ENCODE measurements around the gene GMPPB.
"Not testable (repeated sequence)": the region's sequence is repeated elsewhere in the genome, so short reads cannot be mapped to it uniquely, and the experiment has no call there.

Gene GMPPB

DNA sequence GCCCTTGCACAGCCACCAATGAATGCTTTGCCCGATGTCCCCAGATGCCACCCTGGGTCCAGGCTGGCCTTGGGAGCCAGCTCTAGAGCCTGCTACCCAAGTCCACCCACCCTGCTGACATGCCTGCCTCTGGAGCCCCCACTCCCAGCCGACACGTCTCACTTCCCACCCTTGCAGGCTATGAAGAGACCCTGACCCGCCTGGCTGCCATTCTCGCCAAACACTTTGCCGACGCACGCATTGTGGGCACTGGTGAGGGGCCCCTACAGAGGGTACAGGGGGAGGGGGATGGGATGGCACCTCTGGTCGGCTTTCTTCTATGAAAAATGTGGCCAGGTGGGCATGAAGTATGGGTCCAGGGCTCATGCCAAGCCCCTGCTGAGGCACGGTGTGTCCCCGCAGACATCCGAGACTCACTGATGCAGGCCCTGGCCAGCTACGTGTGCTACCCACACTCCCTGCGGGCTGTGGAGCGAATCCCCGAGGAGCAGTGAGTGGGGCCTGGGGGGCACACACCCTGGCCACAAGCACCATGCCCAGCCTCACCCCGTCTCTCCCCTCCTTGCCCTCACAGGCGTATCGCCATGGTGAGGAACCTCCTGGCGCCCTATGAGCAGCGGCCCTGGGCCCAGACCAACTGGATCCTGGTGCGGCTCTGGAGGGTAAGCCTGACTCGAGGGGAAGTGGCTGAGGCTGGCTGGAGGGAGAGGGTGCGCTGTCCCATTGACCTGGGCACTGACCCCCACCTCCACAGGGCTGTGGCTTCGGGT is 10.2 kb downstream of the GMPPB start:
- DNase-seq (ENCODE audit: low read depth): no peak

DNA sequence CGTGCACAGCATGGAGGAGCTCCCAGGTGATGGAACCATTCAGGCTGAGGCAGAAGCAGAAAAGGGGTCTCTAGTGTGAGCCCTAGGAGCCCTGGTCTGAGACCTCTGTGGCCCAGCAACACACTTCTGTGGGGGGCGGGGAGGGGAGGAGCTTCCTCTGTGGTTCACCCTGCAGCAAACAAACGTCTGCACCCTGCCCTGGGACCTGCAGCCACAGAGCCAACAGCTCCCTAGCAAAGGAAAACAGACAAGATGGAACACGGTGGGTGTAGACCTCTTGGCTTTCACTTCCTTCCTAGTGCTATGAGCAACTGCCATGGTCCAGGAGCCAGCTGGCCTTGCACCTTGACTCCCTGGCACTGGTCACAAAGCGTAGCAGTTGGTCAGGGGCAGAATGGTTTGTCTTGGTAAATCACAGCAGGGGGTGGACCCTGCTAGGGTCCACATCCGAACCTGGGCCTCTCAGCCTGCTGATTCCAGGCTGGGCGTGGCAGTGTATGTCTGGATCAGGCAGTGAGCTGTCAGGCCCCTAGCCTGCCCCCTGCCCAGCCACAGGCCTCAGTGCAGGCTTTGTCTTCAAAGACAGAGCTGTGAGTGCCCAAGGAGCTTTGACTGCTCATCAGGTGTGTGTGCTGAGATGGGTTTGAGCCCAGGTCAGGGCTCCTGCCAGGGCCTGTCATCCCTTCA is 11.0 kb downstream of the GMPPB start:
- no peak for DNase-seq (ENCODE audit: low read depth)

DNA sequence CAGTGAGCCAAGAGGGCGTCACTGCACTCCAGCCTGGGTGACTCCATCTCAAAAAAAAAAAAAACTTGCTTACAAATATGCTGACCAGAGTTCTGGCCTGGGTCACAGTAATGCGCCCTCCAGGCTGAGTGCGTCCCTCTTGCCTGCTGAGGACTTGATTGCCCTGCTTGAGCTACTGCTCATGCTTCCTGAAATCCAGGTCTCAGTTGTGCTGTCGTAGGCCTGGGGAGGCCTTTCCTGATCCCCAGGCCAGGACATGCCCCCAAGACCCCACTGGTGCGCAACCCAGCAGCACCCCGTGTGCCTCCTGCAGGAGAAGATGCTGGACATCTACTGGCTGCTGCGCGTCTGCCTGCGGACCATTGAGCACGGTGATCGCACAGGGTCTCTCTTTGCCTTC is 11.6 kb downstream of the GMPPB start:
- no peak for DNase-seq (ENCODE audit: low read depth)

DNA sequence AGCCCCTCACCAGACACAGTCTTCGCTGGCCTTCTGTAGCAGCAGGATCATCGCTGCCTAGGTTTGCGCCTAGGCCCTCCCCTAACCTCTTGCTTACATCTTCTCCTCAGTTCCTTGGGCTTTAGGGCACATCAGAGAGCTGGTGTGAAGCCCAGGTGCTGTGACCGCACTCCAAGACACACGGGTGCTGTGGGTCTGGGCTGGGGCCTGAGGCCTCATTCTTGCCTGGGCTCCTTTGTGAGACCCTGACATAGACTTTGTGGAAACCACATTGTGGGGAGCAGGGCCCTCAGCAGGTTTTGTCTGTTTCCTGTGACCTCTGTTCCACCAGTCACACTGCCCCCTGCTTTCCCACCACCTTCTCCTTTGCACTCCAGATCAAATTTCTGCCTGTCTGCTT is 12.3 kb downstream of the GMPPB start:
- DNase-seq (ENCODE audit: low read depth): no peak

DNA sequence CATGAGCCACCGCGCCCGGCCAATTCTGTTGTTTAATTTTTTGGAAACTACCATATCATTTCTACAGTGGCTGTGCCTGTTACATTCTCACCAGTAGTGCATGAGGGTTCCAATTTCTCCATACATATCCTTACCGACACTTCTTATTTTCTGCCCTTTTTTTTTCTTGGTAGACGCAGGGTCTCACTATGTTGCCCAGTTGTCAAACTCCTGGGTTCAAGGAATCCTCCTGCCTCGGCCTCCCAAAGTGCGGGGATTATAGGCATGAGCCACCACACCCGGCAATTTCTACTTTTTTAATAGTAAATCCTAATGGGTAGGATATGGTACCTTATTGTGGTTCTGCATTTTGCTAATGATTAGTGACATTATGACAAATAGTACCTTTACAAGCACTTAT is 13.9 kb downstream of the GMPPB start:
- no peak for DNase-seq (ENCODE audit: low read depth)

DNA sequence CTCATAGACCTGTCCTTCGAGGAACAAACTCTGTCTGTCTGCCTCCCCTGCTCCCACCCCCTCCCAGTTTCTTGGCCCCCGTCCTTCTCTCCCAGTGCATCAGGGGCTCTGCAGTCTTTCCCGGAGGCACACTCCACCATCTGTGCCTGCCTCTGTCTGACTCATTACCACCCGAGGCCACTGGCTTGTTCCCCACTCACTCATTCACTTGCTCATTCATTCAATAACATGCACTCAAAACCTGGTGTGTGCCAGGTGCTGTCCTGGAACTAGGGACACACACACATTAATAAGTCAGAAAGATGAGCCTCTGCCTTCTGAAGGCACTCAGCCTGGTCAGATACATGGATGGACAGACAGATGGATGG is 16.7 kb downstream of the GMPPB start:
- DNase-seq (ENCODE audit: low read depth): no peak

DNA sequence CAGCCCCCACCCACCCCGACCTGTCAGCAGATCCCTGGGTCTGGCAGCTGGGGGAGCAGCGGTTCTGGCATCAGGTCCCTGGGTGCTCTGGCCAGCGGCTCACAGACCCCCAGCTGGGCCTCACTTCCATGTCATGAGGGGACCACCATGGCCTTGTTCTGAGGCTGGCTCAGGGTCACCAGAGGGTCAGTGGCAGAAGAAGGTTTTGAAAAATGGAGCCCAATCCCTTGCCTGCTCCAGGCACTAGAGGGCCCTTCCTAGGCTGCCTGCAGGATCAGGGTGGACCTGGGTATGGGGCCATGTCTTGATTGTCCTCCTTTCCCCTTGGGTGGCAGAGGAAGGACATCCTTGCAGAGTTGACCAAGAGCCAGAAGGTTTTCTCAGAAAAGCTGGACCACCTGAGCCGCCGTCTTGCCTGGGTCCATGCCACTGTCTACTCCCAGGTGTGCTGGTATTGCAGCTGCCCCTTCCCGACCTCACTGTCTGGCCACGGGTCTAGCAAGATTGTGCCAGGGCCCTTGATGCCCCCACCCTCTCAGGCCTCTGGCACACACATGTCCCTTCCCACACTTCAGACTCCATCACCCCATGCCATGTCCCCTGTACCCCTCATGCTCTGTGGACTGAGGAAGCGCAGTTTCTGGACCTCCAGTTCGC is 17.2 kb downstream of the GMPPB start:
- DNase-seq (ENCODE audit: low read depth): no peak

DNA sequence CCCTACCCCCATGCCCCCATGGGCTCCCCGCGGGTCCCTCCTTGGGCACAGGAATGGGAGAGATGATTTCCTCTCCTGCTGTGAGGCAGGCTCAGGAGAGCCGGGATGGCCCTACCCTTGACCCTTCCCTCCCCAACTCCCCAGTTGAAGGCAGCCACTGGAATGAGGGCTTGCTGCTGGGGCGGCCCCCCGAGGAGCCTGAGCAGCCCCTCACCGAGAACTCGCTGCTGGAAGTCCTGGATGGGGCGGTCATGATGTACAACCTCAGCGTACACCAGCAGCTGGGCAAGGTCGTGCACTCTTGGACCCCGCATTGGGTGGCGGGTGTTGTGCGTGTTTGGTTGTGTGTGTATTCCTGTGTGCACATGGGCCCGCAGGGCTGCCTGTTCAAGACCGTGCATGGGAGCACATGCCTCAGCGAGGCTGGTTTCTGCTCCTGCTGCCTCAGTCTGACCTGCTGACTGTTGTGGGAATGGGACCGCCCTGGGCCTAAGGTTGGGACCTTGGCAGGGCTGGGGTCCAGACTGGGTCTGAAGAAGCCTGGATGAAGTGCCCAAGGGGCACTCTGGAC is 18.3 kb downstream of the GMPPB start:
- DNase-seq (ENCODE audit: low read depth): no peak

DNA sequence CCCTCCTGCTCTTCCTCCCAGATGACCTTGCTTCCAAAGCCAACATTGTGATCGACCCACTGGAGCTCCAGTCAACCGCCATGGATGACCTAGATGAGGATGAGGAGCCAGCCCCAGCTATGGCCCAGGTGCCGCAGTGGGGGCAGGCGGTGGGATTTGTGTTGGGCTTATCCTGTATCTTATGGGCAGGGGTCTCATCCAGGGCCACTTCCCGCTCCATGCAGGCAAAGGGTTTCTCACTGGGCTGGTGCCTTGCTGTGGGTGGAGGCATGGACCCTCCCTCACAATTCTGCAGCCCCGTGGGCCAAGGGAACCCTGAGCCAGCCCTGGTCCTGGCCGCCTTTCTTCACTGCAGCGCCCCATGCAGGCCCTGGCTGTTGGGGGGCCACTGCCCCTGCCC is 19.1 kb downstream of the GMPPB start:
- DNase-seq (ENCODE audit: low read depth): no peak

DNA sequence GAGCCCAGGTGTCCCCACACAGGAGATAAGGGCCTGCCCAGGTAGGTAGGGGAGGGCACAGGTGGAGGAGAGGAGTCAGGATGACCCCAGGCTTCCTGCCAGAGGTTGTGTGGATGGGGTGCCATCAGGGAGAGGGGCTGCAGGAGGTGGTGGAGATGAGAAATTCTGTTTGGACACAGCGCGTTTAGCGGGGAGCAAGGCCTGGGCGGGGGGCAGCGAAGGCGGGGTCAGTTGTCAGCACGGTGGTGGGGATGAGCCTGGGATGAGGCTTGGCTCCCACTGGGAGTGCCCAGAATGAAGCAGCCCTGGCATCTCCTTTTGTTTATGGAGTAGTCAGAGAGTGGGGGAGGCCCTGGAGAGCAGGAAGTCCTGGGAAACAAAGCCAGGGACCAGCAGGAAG is 19.8 kb downstream of the GMPPB start:
- no peak for DNase-seq (ENCODE audit: low read depth)

DNA sequence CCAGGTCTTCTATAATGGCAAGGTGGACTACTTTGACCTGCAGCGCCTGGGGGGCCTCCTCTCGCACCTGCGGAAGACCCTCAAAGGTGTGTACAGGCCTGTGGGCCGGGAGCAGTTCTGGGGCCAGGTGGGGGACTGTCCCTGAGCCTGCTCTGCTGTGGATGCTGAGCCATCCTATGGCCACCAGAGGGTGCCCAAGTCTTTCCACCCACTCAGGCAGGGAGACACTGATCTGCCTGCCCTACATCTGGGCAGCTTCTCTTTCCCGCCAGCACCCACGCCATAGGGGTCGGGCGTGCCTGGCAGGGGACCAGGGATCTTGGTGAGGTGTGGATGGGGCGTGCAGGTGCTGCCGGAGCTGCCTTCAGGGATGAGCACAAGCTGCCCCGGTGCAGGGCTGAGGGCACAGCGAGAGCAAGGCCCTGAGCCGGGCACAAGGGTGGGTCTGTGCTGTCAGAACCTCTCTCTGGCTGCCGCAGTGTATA is 20.3 kb downstream of the GMPPB start:
- DNase-seq (ENCODE audit: low read depth): peak; percentile 47

DNA sequence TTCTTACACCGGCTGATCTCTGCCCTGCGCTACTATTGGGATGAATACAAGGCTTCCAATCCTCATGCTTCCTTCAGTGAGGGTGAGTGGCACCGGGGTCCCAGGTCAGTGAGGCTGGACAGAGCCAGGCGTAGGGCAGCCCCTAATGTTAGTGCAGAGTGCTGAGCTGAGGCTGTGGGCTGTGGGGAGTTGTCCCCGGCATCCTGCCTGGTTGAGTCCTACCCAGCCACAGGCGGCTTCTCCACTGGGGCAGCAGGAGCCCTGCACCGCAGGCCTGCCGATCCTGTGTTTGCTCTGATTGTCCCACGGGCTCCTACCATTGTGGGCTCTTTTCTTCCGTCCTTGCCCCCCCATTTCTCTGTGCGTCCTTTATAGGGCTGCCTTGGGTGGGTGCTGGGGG is 21.1 kb downstream of the GMPPB start:
- no peak for DNase-seq (ENCODE audit: low read depth)

DNA sequence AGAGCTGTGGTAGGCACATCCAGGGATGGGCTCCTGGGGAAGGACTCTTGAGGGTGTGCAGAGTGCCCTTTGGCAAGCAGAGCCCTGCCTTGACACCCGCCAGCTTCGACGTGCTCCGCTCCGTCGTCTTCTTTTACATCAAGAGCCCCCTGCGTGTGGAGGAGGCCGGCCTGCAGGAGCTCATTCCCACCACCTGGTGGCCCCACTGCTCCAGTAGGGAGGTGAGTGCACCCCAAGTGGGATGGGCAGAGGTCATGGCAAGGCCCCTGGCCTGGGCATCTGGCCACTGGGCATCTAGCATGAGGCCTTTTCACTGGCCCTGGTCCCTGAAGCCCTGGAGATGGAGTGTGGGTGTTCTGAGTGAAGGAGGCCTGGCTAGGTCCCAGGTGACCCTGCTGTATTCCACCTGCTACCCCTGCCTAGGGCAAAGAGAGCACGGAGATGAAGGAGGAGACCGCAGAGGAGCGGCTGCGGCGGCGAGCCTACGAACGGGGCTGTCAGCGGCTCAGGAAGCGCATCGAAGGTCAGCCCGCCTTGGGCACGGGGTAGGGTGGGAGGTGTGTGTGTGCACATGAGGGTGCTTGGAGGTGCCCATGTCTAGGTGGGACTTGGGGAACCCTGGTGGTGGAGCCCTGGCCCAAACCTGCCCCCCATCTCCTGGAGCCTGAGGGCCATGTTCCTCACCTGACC is 22.2 kb downstream of the GMPPB start:
- DNase-seq (ENCODE audit: low read depth): no peak

DNA sequence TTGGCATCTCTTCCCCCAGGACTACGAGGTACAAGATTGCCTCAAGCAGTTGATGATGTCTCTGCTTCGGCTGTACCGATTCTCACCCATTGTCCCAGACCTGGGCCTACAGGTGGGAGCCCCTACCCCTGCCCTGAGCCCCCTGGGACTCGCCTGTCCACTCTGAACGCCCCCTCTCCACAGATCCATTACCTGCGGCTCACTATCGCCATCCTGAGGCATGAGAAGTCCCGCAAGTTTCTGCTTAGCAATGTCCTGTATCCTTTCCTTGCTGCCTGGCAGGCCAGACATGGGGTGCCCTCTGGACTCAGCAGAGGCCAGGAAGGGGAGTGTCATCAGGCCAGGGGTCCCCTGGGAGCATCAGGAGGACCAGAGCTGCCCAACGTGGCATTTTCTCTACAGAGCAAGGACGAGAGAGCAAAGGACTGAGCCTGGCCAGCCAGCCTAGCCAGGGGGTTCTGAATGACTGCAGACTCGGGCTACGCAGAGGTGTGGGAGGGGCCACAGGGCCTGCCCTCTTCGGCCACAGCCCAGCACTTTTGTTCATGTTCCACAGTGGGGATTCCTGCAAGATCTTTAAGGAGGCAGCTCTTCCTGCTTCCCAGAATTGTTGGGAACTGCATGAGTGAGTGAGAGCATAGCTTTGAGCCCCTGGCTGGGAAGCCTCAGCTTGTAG is 23.2 kb downstream of the GMPPB start:
- no peak for DNase-seq (ENCODE audit: low read depth)

DNA sequence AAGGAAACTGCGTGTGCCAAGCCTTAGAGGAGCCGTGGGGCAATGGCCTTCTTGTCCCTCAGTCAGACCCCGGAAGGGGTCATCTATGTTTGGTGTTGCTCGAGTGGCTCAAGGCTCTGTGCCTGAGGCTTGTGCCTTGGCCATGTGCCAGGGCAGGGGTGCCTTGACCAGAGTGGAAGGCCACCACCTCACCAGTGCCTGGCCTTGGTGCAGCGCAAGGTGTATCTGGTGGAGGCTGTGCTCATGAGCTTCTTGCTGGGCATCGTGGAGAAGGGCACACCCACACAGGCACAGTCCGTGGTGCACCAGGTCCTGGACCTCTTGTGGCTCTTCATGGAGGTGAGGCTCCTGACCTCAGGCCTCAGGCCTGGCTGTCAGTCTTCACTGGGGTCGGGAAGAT is 23.7 kb downstream of the GMPPB start:
- no peak for DNase-seq (ENCODE audit: low read depth)

DNA sequence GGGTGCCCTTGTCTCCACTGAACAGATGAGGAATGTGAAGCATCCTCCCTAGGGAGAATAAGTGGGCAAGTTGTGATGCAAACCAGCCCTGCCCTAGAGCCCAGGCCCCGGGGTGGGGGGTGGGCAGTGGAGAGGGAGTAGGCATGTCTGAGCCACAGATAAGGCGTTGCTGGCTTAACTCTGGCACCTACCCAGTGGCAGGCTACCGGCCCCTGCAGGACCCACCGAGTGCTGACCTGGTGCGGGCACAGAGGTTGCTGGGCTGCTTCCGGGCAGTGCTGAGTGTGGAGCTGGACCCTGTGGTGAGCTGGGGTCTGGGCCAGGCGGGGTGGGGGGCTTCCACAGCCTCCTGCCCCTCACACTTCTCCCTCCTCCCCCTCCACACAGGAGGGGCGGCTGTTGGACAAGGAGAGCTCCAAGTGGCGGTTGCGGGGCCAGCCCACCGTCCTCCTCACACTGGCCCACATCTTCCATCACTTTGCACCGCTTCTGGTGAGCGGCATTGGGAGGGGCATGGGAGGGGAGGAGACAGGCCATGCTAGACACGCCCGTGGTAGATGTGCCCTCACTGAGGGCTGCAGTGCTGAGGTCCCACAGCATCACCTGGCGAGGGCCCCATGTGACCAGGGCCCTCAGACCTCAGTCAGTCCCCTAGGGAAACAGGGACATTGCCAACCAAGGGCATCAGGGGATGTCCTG is 24.3 kb downstream of the GMPPB start:
- DNase-seq (ENCODE audit: low read depth): no peak

DNA sequence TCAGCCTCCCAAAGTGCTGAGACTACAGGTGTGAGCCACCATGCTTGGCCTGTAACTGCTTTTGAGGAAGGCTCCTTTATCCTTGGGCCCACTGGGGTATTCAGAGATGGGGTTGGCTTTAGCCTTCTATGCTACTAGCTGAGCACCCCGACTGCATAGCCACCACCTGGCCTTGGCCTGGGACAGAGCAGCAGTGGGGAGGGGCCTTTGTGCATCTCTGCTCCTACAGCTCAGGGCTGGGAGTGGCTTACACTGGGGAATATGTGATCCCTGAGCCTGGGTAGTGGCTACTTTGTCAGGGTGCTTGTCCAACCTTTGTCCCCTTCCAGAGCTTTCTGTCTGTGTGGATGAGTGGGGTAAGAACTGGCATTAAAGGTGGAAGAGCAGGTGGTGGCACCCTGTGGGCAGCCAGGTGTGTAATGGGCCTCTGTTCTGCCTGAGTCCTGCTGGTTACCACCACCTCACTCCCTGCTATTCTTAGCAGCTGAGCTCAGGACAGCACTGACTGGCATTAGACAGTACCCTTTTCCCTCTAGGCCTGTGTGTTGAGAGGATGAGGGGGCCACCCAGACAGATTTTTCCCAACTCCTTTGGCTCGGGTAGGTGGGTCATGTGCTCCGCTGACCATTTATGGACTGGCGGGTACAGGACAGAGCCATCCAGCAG is 28.3 kb downstream of the GMPPB start:
- not testable (repeated sequence) for DNase-seq (ENCODE audit: low read depth)

DNA sequence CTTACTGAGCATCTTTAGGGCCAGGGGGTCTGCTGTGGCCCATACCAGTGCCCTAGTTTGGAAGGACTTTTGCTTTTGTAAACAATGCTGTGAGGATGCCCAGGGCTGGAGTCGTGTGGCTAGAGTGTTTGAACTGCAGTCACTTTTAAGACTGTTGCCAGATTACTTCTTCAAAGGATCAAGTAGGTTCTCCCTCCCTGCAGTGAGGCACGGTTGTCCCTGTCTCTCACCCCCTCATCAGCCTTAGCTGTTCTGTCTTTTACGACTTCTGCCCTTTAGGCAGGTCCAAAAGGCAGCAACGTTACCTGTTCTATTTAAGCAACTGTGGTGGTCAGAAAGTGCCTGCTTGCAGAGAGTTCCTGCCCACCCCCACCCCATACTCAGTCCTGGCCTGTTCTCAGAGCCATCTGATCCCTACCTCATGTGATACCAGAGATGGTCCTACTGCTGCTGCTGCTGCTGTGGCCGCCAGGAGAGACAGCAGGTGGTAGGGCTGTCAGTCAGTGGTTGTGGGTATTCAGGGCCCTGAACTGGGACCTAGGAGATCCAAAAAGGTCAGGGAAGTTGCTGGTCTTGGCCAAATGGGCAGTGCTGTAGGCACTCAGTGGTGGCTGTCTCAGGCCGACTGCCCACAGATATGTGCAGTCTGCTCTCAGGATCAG is 29.2 kb downstream of the GMPPB start:
- DNase-seq (ENCODE audit: low read depth): not testable (repeated sequence)

DNA sequence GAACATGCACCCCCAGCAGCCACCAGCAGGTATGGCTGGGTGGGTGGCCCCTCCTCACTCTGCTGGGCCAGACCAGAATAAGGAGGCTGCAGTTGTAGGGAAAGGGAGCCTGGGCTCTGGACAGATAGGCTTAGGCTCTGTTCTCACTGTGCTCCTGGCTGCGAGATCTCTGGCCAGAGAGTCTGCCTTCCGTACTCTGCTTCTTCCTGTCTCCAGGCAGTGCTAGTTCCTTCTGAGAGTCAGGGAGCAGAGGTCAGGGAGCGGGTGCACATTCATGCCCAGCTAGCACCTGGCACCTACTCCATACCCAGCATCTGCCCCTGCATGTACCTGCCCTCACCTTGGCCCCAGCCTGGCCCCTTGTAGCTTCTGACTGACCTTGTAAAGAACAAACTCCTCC is 32.3 kb downstream of the GMPPB start:
- not testable (repeated sequence) for DNase-seq (ENCODE audit: low read depth)

DNA sequence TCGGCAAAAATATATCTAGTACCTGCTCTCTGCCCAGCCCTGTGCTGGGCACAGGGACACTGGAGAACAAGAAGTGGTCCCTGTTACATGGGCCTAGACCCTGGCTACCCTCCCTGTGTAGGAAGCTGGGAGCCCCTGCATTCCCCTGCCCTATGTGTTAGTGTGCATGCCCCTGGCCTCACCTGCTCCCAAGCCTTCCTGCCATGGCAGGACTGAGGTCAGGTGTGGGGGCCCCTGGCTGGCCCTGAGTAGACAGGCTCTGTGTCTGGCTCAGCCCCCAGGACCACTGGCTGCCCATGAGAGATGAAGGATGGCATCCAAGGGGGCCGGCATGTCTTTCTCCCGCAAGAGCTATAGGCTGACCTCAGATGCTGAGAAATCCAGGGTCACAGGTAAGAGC is 32.9 kb downstream of the GMPPB start:
- not testable (repeated sequence) for DNase-seq (ENCODE audit: low read depth)
